H54 (cell line): ENCODE data around the gene SLC25A4.
"Not testable (repeated sequence)": the region's sequence is repeated elsewhere in the genome, so short reads cannot be mapped to it uniquely, and the experiment has no call there.

ENCODE experiments used
- DNase-seq: peaks from one replicate; pipeline ENCODE4 v3.0.0; 2011; ENCODE audit warnings: low spot score, mixed read lengths; ENCODE audit not compliant: insufficient read length
- FAIRE-seq: peaks from 3 replicates; lab custom pipeline; 2011; peaks lifted over from hg19 to GRCh38; lab: Jason Lieb, UNC
- POLR2A ChIP-seq: IDR thresholded peaks from 2 replicates; pipeline ENCODE4 v1.6.1; 2011; ENCODE audit warnings: low read depth, mild to moderate bottlenecking, low read length

The SLC25A4 gene

GRCh38 chr4:185112104-185112503, 31.0 kb upstream of the SLC25A4 start:
- no peak for TF ChIP-seq POLR2A
- FAIRE-seq (peak; percentile 94), DNase-seq (peak; percentile 83)

DNA sequence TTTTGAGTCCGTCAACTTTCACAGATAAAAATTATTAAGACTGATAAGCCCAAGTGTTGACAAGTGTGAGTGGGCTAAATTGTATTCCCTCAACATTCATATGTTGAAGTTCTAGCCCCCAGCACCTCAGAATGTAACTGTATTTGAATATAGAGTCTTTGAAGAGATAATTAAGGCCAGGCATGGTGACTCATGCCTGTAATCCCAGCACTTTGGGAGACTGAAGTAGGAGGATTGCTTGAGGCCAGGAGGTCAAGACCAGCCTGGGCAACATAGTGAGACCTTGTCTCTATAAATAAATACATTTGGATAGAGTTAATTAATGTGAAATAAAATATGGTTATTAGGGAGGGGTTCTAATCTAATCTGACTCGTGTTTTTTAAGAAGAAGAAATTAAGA, 29.7 kb upstream of the SLC25A4 start:
- no peak for TF ChIP-seq POLR2A

GRCh38 chr4:185115827-185116232, 27.2 kb upstream of the SLC25A4 start:
- FAIRE-seq: no peak
- TF ChIP-seq POLR2A: no peak
- no peak for DNase-seq

More for the DNA sequence above, 29.7 kb upstream of the SLC25A4 start:
- FAIRE-seq: no peak
- no peak for DNase-seq

- TF ChIP-seq POLR2A: no peak
- DNase-seq: no peak
- FAIRE-seq: no peak
Measured at GRCh38 chr4:185117300-185117934, 25.6 kb upstream of the SLC25A4 start.

DNA sequence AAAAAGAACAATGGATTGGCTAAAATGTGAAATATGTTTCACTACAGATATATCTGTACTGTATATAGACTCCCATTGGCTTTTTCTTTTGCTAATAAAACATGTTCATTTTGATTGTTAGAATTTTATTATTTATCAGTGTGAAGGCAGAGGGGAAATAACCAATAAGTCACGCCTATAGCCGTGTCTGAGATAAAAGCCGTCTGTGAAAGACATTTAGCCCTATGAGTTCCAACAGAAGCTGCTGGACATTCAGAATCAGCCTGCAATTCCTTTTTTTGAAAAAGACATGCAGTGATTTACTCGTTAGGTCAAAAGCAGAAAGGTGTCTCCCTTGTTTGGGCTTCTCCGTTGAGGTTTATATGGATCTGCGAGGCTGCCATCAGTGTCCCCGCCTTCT, 24.2 kb upstream of the SLC25A4 start:
- no peak for TF ChIP-seq POLR2A
- no peak for DNase-seq
- FAIRE-seq: no peak

- FAIRE-seq: not testable (repeated sequence)
Measured at GRCh38 chr4:185119467-185119866, 23.6 kb upstream of the SLC25A4 start.

GRCh38 chr4:185119927-185120630, 23.0 kb upstream of the SLC25A4 start:
- TF ChIP-seq POLR2A: no peak
- DNase-seq (no peak), FAIRE-seq (no peak)

More at GRCh38 chr4:185119467-185119866, 23.6 kb upstream of the SLC25A4 start:
- not testable (repeated sequence) for DNase-seq

- DNase-seq: no peak
- no peak for FAIRE-seq
- TF ChIP-seq POLR2A: no peak
Measured at GRCh38 chr4:185120631-185120946, 22.5 kb upstream of the SLC25A4 start.

- TF ChIP-seq POLR2A: no peak
- DNase-seq: no peak
- no peak for FAIRE-seq
Measured at GRCh38 chr4:185122681-185123345, 20.3 kb upstream of the SLC25A4 start.

- no peak for TF ChIP-seq POLR2A
- FAIRE-seq: no peak
Measured at GRCh38 chr4:185124006-185124405, 19.1 kb upstream of the SLC25A4 start.

GRCh38 chr4:185127021-185127925, 15.8 kb upstream of the SLC25A4 start:
- DNase-seq (no peak), FAIRE-seq (no peak)
- no peak for TF ChIP-seq POLR2A

More at GRCh38 chr4:185124006-185124405, 19.1 kb upstream of the SLC25A4 start:
- no peak for DNase-seq

GRCh38 chr4:185128272-185129119, 14.6 kb upstream of the SLC25A4 start:
- TF ChIP-seq POLR2A: no peak
- FAIRE-seq (no peak), DNase-seq (no peak)
